A549 (cell line): ENCODE data around the gene MAML1. TPM values are rescaled to one million over a fixed set of nuclear protein-coding genes. Genes with fewer than 3 reads are reported as not detected.

Experiments used
- ATAC-seq, 2 experiments: fragments of 200-7000 bp in 1 of 2; fragments of >200 bp in 1 of 2; cut with Nextera tagmentation in 1 of 2; cut with Tn5 transposase in 1 of 2; 3 replicates each; pipeline versions ENCODE4 v1.8.0 to v1.9.1; 2018 to 2020; ENCODE audit warnings: mild to moderate bottlenecking in 1 of 2, moderate library complexity in 1 of 2
- CTCF ChIA-PET: fragments of 300-600 bp; sonication (Branson Sonifier 250); formaldehyde crosslinking; extraction: SDS; loops from one replicate; lab custom pipeline; 2021; ENCODE audit warnings: antibody characterized with exemption, inconsistent platforms; lab: Yijun Ruan, JAX
- POLR2A ChIA-PET: fragments of 350-600 bp; formaldehyde crosslinking; extraction: SDS; loops from one replicate; lab custom pipeline; 2021; ENCODE audit warnings: antibody characterized with exemption, inconsistent platforms; lab: Yijun Ruan, JAX
- DNase-seq, 2 experiments: peaks; one replicate each; pipeline versions ENCODE4 v3.0.0 to v3.0.0-alpha.2; 2011 to 2016; ENCODE audit warnings: low read depth in 1 of 2, low spot score in 1 of 2
- FAIRE-seq: peaks from 2 replicates; lab custom pipeline; 2011; peaks lifted over from hg19 to GRCh38; lab: Jason Lieb, UNC
- H3K27ac ChIP-seq, 2 experiments: fragments of >200 bp; sonication (Bioruptor Twin); formaldehyde crosslinking; 3 replicates each; pipeline ENCODE4 v1.5.1; 2016 to 2017
- H3K4me1 ChIP-seq: fragments of >200 bp; sonication (Bioruptor Twin); formaldehyde crosslinking; 3 replicates; pipeline ENCODE4 v1.6.1; 2016
- H3K4me2 ChIP-seq: fragments of >200 bp; sonication (Bioruptor Twin); formaldehyde crosslinking; 3 replicates; pipeline ENCODE4 v1.6.1; 2016
- H3K4me3 ChIP-seq: fragments of >200 bp; sonication (Bioruptor Twin); formaldehyde crosslinking; 3 replicates; pipeline ENCODE4 v1.5.1; 2016
- H3K9me3 ChIP-seq: fragments of >200 bp; sonication (Bioruptor Twin); formaldehyde crosslinking; 3 replicates; pipeline ENCODE4 v1.6.1; 2016
- CEBPB ChIP-seq, 2 experiments: fragments of >200 bp in 1 of 2; sonication (Bioruptor Twin) in 1 of 2; formaldehyde crosslinking in 1 of 2; IDR thresholded peaks; 2 replicates each; pipeline ENCODE4 v1.6.1; 2012 to 2016
- CHD2 ChIP-seq: fragments of 150-350 bp; IDR thresholded peaks from 2 replicates; pipeline ENCODE4 v1.6.1; 2014; ENCODE audit warnings: low read length; ENCODE audit not compliant: partially characterized antibody
- CHD4 ChIP-seq: fragments of 200-600 bp; sonication (generic); IDR thresholded peaks from 2 replicates; pipeline ENCODE4 v1.6.1; 2016; ENCODE audit warnings: antibody characterized with exemption, mild to moderate bottlenecking, borderline replicate concordance
- HOXA7 ChIP-seq: fragments of 250-450 bp; sonication (Bioruptor Pico); IDR thresholded peaks from 2 replicates; pipeline ENCODE4 v1.5.0; 2020; ENCODE audit warnings: mild to moderate bottlenecking, moderate library complexity
- HOXB13 ChIP-seq: fragments of 250-450 bp; sonication (Bioruptor Pico); IDR thresholded peaks from 2 replicates; pipeline ENCODE4 v1.5.0; 2020; ENCODE audit warnings: low read depth, mild to moderate bottlenecking, moderate library complexity
- JUNB ChIP-seq: fragments of >200 bp; sonication (Bioruptor Twin); formaldehyde crosslinking; IDR thresholded peaks from 2 replicates; pipeline ENCODE4 v1.6.1; 2016
- NPAS2 ChIP-seq: fragments of 250-450 bp; sonication (Bioruptor Pico); IDR thresholded peaks from 2 replicates; pipeline ENCODE4 v1.8.0; 2022; ENCODE audit warnings: mild to moderate bottlenecking, moderate library complexity, borderline replicate concordance
- NR3C1 ChIP-seq: fragments of >200 bp; sonication (Bioruptor Twin); formaldehyde crosslinking; IDR thresholded peaks from 3 replicates; pipeline ENCODE4 v1.6.1; 2017
- POLR2AphosphoS2 ChIP-seq: conservative IDR thresholded peaks from 2 replicates; pipeline ENCODE4 v1.6.1; 2012; ENCODE audit warnings: low read length, improper control_type of control experiment, inconsistent platforms
- RAD21 ChIP-seq, 2 experiments: fragments of >200 bp in 1 of 2; sonication (Bioruptor Twin) in 1 of 2; formaldehyde crosslinking in 1 of 2; IDR thresholded peaks in 1 of 2; conservative IDR thresholded peaks in 1 of 2; 2 replicates in 1 of 2; 3 replicates in 1 of 2; pipeline ENCODE4 v1.6.1; 2012 to 2018; ENCODE audit warnings: inconsistent platforms in 1 of 2
- SREBF2 ChIP-seq: fragments of 450-650 bp; IDR thresholded peaks from 2 replicates; pipeline ENCODE4 v1.6.1; 2014; ENCODE audit warnings: mild to moderate bottlenecking, moderate library complexity
- TP53 ChIP-seq: fragments of 250-450 bp; sonication (Bioruptor Pico); IDR thresholded peaks from 2 replicates; pipeline ENCODE4 v1.5.0; 2021; ENCODE audit warnings: mild to moderate bottlenecking, moderate library complexity
- ZSCAN20 ChIP-seq: fragments of 250-450 bp; sonication (Bioruptor Pico); IDR thresholded peaks from 2 replicates; pipeline ENCODE4 v1.8.0; 2022; ENCODE audit warnings: mild to moderate bottlenecking, moderate library complexity
- whole genome bisulfite sequencing: methylation state at CpG from one replicate; pipeline ENCODE4 v1.1.6; 2017; ENCODE audit errors: missing lambda C conversion rate; 5-methylcytosine and 5-hydroxymethylcytosine counted together
- polyA plus RNA-seq, 4 experiments: library from polyadenylated mRNA; depleted of rRNA in 3 of 4; stranded (reverse); fragments of >200 nt; fragmentation: RNase III in 1 of 4; extraction: RNeasy Plus Mini Kit Qiagen cat#74134 plus additional on column Dnase treatment in 1 of 4; gene quantifications; 2 replicates in 3 of 4; 3 replicates in 1 of 4; pipeline ENCODE4 v1.2.3, GENCODE V29; 2011 to 2017
- TF ChIP-seq, protein P1 (sequence below): fragments of >200 bp; sonication (Bioruptor Twin); formaldehyde crosslinking; IDR thresholded peaks from 2 replicates; pipeline ENCODE4 v1.6.1; 2016
- TF ChIP-seq, protein P2 (sequence below): IDR thresholded peaks from 2 replicates; pipeline ENCODE4 v1.6.1; 2012
- TF ChIP-seq, protein P3 (sequence below): fragments of >200 bp; sonication (Bioruptor Twin); formaldehyde crosslinking; IDR thresholded peaks from 3 replicates; pipeline ENCODE4 v1.5.1; 2016
- TF ChIP-seq, protein P4 (sequence below): fragments of 250-450 bp; sonication (Bioruptor Pico); IDR thresholded peaks from 2 replicates; pipeline ENCODE4 v1.5.0; 2020; ENCODE audit warnings: low read depth, mild to moderate bottlenecking, moderate library complexity
- TF ChIP-seq, protein P5 (sequence below): fragments of 200-600 bp; sonication (generic); IDR thresholded peaks from 2 replicates; pipeline ENCODE4 v1.6.1; 2016; ENCODE audit warnings: antibody characterized with exemption, mild to moderate bottlenecking, moderate library complexity
- TF ChIP-seq, protein P6 (sequence below): fragments of >200 bp; sonication (Bioruptor Twin); formaldehyde crosslinking; IDR thresholded peaks from 3 replicates; pipeline ENCODE4 v1.6.1; 2016

Gene MAML1
- polyA plus RNA-seq, 2 of the 4 experiments (the other 2 are of a cell fraction): 6.9 to 12.0 TPM

DNA sequence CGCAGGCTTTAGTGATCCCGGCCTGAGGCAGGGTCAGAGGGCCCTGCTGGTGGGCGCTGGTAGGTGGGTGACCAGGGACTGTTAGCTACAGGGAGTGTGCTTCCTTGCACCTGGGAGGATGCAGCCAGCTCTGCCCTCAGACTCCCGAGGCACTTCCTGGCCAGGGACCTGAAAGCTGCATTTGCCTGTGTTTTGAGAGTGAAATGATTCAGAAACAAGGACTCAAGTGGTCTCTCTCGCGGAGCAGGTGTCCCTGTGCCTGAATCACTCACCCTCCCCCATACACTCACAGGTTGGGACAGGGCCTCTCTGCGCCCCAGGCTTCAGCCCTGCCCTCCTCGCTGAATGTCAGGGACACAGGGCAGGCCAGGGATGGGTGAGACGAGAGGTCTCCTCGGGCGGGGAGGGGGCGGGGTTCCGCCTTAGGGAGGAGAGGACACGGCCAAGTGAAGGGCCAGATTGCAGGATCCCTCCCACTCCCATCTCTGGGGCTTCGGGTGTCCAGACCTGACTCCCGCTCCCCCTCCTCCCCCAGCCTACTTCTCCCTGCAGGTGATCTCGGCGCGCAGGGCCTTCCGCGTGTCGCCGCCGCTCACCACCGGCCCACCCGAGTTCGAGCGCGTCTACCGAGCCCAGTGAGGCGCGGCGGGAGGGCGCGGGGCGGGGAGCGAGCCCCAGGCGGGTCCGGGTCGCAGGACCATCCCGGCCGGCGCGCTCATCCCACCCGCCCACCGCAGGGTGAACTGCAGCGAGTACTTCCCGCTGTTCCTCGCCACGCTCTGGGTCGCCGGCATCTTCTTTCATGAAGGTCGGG is 62.6 kb downstream of the MAML1 start:
- no peak for FAIRE-seq
- peak overlapping the region; percentile 90 for H3K4me2 ChIP-seq
- peak overlapping the region; percentile 82 to 90 for H3K27ac ChIP-seq
- no peak for TF ChIP-seq SREBF2
- TF ChIP-seq, protein P1, sequence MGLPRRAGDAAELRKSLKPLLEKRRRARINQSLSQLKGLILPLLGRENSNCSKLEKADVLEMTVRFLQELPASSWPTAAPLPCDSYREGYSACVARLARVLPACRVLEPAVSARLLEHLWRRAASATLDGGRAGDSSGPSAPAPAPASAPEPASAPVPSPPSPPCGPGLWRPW: no peak
- no peak for TF ChIP-seq ZSCAN20 (CRISPR knock-in tag)
- TF ChIP-seq, protein P2, sequence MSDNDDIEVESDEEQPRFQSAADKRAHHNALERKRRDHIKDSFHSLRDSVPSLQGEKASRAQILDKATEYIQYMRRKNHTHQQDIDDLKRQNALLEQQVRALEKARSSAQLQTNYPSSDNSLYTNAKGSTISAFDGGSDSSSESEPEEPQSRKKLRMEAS: no peak
- TF ChIP-seq CEBPB (IDR thresholded peaks at IDR 0.05): no peak
- TF ChIP-seq POLR2AphosphoS2: no peak
- no peak for TF ChIP-seq TP53 (CRISPR knock-in tag)
- no peak for TF ChIP-seq HOXA7
- no peak for TF ChIP-seq NPAS2 (CRISPR knock-in tag)
- TF ChIP-seq JUNB: no peak
- TF ChIP-seq, protein P3, sequence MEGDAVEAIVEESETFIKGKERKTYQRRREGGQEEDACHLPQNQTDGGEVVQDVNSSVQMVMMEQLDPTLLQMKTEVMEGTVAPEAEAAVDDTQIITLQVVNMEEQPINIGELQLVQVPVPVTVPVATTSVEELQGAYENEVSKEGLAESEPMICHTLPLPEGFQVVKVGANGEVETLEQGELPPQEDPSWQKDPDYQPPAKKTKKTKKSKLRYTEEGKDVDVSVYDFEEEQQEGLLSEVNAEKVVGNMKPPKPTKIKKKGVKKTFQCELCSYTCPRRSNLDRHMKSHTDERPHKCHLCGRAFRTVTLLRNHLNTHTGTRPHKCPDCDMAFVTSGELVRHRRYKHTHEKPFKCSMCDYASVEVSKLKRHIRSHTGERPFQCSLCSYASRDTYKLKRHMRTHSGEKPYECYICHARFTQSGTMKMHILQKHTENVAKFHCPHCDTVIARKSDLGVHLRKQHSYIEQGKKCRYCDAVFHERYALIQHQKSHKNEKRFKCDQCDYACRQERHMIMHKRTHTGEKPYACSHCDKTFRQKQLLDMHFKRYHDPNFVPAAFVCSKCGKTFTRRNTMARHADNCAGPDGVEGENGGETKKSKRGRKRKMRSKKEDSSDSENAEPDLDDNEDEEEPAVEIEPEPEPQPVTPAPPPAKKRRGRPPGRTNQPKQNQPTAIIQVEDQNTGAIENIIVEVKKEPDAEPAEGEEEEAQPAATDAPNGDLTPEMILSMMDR: no peak
- TF ChIP-seq, protein P4, sequence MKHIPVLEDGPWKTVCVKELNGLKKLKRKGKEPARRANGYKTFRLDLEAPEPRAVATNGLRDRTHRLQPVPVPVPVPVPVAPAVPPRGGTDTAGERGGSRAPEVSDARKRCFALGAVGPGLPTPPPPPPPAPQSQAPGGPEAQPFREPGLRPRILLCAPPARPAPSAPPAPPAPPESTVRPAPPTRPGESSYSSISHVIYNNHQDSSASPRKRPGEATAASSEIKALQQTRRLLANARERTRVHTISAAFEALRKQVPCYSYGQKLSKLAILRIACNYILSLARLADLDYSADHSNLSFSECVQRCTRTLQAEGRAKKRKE (CRISPR knock-in tag): no peak
- TF ChIP-seq, protein P5, sequence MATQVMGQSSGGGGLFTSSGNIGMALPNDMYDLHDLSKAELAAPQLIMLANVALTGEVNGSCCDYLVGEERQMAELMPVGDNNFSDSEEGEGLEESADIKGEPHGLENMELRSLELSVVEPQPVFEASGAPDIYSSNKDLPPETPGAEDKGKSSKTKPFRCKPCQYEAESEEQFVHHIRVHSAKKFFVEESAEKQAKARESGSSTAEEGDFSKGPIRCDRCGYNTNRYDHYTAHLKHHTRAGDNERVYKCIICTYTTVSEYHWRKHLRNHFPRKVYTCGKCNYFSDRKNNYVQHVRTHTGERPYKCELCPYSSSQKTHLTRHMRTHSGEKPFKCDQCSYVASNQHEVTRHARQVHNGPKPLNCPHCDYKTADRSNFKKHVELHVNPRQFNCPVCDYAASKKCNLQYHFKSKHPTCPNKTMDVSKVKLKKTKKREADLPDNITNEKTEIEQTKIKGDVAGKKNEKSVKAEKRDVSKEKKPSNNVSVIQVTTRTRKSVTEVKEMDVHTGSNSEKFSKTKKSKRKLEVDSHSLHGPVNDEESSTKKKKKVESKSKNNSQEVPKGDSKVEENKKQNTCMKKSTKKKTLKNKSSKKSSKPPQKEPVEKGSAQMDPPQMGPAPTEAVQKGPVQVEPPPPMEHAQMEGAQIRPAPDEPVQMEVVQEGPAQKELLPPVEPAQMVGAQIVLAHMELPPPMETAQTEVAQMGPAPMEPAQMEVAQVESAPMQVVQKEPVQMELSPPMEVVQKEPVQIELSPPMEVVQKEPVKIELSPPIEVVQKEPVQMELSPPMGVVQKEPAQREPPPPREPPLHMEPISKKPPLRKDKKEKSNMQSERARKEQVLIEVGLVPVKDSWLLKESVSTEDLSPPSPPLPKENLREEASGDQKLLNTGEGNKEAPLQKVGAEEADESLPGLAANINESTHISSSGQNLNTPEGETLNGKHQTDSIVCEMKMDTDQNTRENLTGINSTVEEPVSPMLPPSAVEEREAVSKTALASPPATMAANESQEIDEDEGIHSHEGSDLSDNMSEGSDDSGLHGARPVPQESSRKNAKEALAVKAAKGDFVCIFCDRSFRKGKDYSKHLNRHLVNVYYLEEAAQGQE: no peak
- no peak for TF ChIP-seq NR3C1
- no peak for TF ChIP-seq CHD2
- TF ChIP-seq, protein P6, sequence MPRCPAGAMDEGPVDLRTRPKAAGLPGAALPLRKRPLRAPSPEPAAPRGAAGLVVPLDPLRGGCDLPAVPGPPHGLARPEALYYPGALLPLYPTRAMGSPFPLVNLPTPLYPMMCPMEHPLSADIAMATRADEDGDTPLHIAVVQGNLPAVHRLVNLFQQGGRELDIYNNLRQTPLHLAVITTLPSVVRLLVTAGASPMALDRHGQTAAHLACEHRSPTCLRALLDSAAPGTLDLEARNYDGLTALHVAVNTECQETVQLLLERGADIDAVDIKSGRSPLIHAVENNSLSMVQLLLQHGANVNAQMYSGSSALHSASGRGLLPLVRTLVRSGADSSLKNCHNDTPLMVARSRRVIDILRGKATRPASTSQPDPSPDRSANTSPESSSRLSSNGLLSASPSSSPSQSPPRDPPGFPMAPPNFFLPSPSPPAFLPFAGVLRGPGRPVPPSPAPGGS: no peak
- no peak for TF ChIP-seq HOXB13 (CRISPR knock-in tag)
- TF ChIP-seq CHD4: no peak
- TF ChIP-seq RAD21 (conservative IDR thresholded peaks at IDR 0.05 in 1 of 2, IDR thresholded peaks at IDR 0.05 in 1 of 2): no peak
- no peaks in the 10 kb centered on the region for H3K9me3 ChIP-seq
- 74% methylated on average over 12 of the region's 53 CpGs for WGBS
- ChIA-PET CTCF (interaction anchor here (0.9 to 5.9 kb wide), 14 partner anchors 8 to 179 kb away, joined by 3 to 68 read pairs (median 6); no protein-coding TSS in a partner anchor), POLR2A (interaction anchor here (0.9 to 1.0 kb wide), 2 partner anchors 12 to 32 kb away, joined by 3 to 6 read pairs; no protein-coding TSS in a partner anchor)
- H3K4me3 ChIP-seq: peak overlapping the region; percentile 59
- peaks cover 14% of the 10 kb centered on the region; the same call in 2 of the 3 replicates for H3K4me1 ChIP-seq
- ATAC-seq: peak; percentile 7 to 8; a peak in 4 of 6 replicates
- DNase-seq: no peak
